AG09319 (cell line): ENCODE data around the gene C3AR1.
"Not testable (repeated sequence)": the region's sequence is repeated elsewhere in the genome, so short reads cannot be mapped to it uniquely, and the experiment has no call there.

Experiments
- DNase-seq: peaks from one replicate; pipeline ENCODE4 v3.0.0-alpha.2; 2010; ENCODE audit warnings: low read depth; ENCODE audit errors: extremely low read depth
- TF ChIP-seq, protein P1 (sequence below): IDR thresholded peaks from 2 replicates; pipeline ENCODE4 v1.5.1; 2011; ENCODE audit warnings: low read depth, mild to moderate bottlenecking, inconsistent platforms, low read length, moderate library complexity

Gene C3AR1

DNA sequence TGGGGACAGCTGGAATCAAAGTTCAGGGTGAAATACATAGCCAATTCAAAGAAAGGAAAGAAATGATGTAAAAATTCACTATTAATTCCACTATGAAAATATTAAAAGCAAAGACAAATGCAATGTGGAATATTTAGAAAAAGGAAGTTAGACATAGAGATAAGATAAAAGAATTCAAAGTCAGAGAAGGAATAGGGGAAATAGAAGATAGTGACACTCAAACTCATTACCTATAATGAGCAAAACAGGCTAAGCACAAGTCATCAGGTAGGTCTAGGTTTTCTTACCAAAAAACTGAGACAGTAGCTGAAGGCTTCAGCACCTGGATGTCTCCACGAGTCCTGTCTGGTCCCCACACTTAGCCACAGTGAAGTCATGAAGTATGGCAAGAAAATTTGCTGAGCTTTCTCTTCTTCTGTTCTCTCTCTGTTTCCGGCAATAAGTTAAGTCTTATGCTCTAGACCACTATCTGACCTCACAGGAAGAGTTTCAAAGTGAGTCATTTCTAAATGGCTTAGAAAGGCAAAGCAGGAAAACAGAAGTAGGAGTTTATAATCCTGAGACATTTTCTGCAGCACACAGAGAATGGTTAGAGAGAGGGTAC, at the start of gene C3AR1:
Gene C3AR1, minus strand, starts transcription at position 369 of the 604 bp plus-strand sequence. CDS start 6,174 bp downstream, outside the sequence.
- TF ChIP-seq, protein P1, sequence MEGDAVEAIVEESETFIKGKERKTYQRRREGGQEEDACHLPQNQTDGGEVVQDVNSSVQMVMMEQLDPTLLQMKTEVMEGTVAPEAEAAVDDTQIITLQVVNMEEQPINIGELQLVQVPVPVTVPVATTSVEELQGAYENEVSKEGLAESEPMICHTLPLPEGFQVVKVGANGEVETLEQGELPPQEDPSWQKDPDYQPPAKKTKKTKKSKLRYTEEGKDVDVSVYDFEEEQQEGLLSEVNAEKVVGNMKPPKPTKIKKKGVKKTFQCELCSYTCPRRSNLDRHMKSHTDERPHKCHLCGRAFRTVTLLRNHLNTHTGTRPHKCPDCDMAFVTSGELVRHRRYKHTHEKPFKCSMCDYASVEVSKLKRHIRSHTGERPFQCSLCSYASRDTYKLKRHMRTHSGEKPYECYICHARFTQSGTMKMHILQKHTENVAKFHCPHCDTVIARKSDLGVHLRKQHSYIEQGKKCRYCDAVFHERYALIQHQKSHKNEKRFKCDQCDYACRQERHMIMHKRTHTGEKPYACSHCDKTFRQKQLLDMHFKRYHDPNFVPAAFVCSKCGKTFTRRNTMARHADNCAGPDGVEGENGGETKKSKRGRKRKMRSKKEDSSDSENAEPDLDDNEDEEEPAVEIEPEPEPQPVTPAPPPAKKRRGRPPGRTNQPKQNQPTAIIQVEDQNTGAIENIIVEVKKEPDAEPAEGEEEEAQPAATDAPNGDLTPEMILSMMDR: no peak
- no peak for DNase-seq

GRCh38 chr12:8113117-8113516, 47.0 kb upstream of the C3AR1 start:
- DNase-seq: not testable (repeated sequence)

- peak; percentile 54 for DNase-seq
These were observed 42.7 kb upstream of the C3AR1 start for GRCh38 chr12:8108808-8109398.

GRCh38 chr12:8099235-8099634, 33.1 kb upstream of the C3AR1 start:
- no peak for DNase-seq
- TF ChIP-seq, protein P1: no peak

More at GRCh38 chr12:8108808-8109398, 42.7 kb upstream of the C3AR1 start:
- TF ChIP-seq, protein P1: peak; percentile 99

DNA sequence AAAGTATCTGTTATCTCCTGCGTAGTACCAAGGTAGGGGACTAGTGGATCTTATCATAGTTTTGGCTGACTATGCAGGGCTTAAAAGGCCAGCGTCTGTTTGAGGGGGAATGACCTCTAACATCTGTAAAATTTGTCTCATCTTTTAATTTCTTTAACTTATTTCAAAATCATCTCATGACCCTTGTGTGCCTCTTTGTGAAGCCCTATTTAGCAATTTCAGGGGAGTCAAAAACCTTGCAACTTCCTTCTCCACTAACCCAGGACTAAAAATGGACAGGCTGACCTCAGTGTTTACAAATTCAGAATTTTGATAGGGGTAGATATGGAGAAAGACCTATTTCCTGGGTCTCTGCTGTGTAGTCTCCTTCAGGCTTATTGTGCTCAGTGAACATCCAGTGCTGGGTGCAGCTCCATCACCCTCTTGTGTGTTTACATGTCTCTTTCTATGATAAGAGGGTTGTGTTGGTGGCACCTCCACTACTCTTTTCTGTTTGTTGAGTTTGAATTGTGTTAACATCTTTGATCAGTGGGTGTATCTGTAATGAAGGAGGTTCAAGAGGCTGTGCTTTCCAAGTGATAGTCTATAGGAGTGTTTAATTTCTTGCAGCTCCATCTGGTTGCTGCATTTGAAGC, 30.2 kb upstream of the C3AR1 start:
- DNase-seq: no peak
- TF ChIP-seq, protein P1: no peak

DNA sequence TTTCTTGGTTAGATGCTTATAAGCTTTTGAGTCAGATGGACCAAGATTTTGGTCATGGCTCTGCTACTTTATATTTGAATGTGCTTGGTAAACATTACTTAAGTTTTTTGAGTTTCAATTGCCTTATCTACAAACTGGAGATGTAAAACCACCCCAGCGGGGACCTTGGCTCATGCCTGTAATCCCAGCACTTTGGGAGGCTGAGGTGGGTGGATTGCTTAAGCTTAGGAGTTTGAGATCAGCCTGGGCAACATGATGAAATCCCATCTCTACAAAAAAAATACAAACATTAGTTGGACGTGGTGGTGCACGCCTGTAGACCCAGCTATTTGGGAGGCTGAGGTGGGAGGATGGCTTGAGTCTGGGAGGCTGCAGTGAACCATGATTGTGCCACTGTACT, 27.1 kb upstream of the C3AR1 start:
- no peak for DNase-seq
- TF ChIP-seq, protein P1: no peak

DNA sequence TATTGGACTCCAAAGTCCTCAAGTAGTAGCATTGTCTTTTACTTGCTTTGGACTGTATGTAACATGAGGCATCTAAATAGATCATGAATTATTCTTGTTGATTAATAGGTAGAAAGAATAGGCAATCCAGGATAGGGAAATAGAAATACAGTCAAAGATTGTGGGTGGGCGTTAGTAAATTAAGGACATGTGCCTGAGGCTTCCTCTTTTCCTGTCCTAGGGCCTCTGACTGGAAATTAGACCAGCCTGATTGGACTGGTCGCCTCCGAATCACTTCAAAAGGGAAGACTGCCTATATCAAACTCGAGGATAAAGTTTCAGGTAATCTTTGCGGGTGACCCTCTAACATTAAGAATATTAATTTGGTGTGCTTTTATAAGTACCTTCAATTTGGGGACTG, 23.6 kb upstream of the C3AR1 start:
- no peak for DNase-seq
- TF ChIP-seq, protein P1: no peak

GRCh38 chr12:8089277-8089676, 23.1 kb upstream of the C3AR1 start:
- not testable (repeated sequence) for DNase-seq
